ENCODE results near the gene GTF2IRD1.

GRCh38 chr7:74612015-74612829 is 158.5 kb downstream of the GTF2IRD1 start:
- TF ChIP-seq CTCF (IDR thresholded peaks at IDR 0.05) = no peak
- TF ChIP-seq POLR2A (IDR thresholded peaks at IDR 0.05) = no peak

Data from Peyer's patch (tissue), 4 donors.